SK-N-MC (cell line): ENCODE results near the gene TTLL6.

ENCODE experiments used
- EZH2 ChIP-seq: fragments of 200-600 bp; sonication (generic); IDR thresholded peaks from one replicate; pipeline ENCODE4 v1.6.1; 2017; ENCODE audit warnings: antibody characterized with exemption
- FOXP2 ChIP-seq: optimal IDR thresholded peaks from 2 replicates; pipeline ENCODE3; 2011; ENCODE audit warnings: mild to moderate bottlenecking, moderate library complexity; ENCODE audit not compliant: insufficient read depth; ENCODE audit errors: extremely low read length, control extremely low read depth
- POLR2AphosphoS5 ChIP-seq: IDR thresholded peaks from 2 replicates; pipeline ENCODE4 v1.6.1; 2012; ENCODE audit warnings: mild to moderate bottlenecking, low read depth, low read length, borderline replicate concordance

DNA sequence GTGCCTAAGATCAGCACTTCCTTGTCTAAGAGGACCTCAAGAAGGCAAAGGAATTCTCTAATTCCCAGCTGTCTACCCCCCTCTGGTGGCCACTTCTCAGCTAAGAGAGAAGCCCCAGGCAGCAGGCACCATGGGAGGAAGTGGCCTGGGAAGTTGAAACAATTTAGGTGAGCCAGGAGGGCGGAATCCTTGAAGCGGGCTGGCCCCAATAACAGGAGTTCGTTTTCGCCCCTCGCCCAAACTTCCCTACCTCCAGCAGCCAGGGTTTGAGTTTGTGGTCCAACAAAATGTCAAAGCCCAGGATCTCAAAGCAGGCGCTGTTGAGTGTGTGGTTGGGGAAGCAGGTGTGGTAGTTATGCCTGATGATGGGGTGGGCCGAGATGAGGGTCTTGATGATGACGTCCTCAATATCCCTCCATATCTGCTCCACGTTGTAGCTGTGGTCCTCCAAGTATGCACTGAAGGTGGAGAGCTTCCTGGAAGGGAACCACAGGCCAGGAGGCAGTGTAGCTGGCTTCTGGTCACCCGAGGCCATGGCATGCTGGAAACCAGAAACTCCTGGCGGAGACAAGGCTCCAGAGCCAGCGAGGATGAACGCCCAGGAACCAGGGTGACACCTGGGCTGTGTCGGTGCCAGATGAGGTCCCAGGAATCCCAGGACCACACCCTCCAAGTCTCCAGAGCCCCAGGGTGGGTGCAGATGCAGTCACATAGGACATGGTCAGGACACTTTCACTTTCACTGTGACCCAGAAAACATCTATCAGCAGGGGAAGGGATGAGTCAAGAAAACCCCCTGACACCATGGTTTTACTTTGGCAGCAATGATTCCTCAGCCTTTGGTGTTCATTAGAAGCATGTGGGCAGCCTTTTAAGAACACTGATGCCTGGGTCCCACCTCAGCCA, 25.6 kb downstream of the TTLL6 start:
- TF ChIP-seq POLR2AphosphoS5 = no peak
- no peak for TF ChIP-seq EZH2
- TF ChIP-seq FOXP2 = no peak
